Embryonic facial prominence (tissue), 1 donor: ENCODE data around the gene PPTC7.
A peak's percentile ranks its signal among the peaks of the same experiment; 100 is the strongest.
"Not testable (repeated sequence)": the region's sequence is repeated elsewhere in the genome, so short reads cannot be mapped to it uniquely, and the experiment has no call there.

ENCODE experiments used
- DNase-seq: peaks from one replicate; pipeline ENCODE4 v3.0.0-alpha.2; 2016; ENCODE audit errors: extremely low spot score

The PPTC7 gene

GRCh38 chr12:110536834-110537604 lies 46.1 kb downstream of the PPTC7 start:
- DNase-seq = no peak

- no peak for DNase-seq
Measured at GRCh38 chr12:110534811-110535210, 48.3 kb downstream of the PPTC7 start.

GRCh38 chr12:110533607-110534006 lies 49.5 kb downstream of the PPTC7 start:
- DNase-seq = no peak

GRCh38 chr12:110532644-110533043 lies 50.5 kb downstream of the PPTC7 start:
- no peak for DNase-seq

GRCh38 chr12:110531741-110532333 lies 51.3 kb downstream of the PPTC7 start:
- no peak for DNase-seq

GRCh38 chr12:110530511-110530910 lies 52.6 kb downstream of the PPTC7 start:
- no peak for DNase-seq

- no peak for DNase-seq
Measured at GRCh38 chr12:110528277-110528839, 54.8 kb downstream of the PPTC7 start.

GRCh38 chr12:110520876-110521712 lies 62.0 kb downstream of the PPTC7 start:
- DNase-seq = not testable (repeated sequence)

GRCh38 chr12:110518014-110518413 lies 65.1 kb downstream of the PPTC7 start:
- not testable (repeated sequence) for DNase-seq

- no peak for DNase-seq
Measured at GRCh38 chr12:110516995-110517394, 66.1 kb downstream of the PPTC7 start.

- no peak for DNase-seq
Measured at GRCh38 chr12:110514363-110514762, 68.8 kb downstream of the PPTC7 start.

- DNase-seq = no peak
Measured at GRCh38 chr12:110513842-110514241, 69.3 kb downstream of the PPTC7 start.

GRCh38 chr12:110508071-110508586 lies 75.0 kb downstream of the PPTC7 start:
- no peak for DNase-seq

- DNase-seq = no peak
Measured at GRCh38 chr12:110505332-110505731, 77.8 kb downstream of the PPTC7 start.

GRCh38 chr12:110503432-110503831 lies 79.7 kb downstream of the PPTC7 start:
- DNase-seq = no peak

GRCh38 chr12:110501752-110502738 lies 81.1 kb downstream of the PPTC7 start, which contains the start of the genes RAD9B and VPS29:
Gene RAD9B, plus strand, starts transcription at chr12:110502331. Its CDS starts 7 bp downstream, at chr12:110502338.
Gene VPS29, minus strand, starts transcription at chr12:110502111. Its CDS starts 60 bp downstream, at chr12:110502051.
- DNase-seq = peak; percentile 97

GRCh38 chr12:110501399-110501751 lies 81.7 kb downstream of the PPTC7 start:
- no peak for DNase-seq

- DNase-seq = no peak
Measured at GRCh38 chr12:110498984-110499706, 84.0 kb downstream of the PPTC7 start.
